ENCODE data around the gene DOC2B. TPM values are rescaled to one million over a fixed set of nuclear protein-coding genes. Genes with fewer than 3 reads are reported as not detected.

Gene DOC2B
- total and polyA plus RNA-seq, 2 experiments from 2014 or later: 0.42 to 3.8 TPM

GRCh38 chr17:172401-172800 lies 9.0 kb downstream of the DOC2B start (continued):
- no peak for TF ChIP-seq CTCF (conservative IDR thresholded peaks at IDR 0.05; ENCODE audit: low read depth in 2 of 2)

GRCh38 chr17:171871-172270 lies 9.6 kb downstream of the DOC2B start:
- DNase-seq (ENCODE audit: low spot score) (no peak), ATAC-seq (no peak)
- Mint-ChIP-seq H3K4me3 (no peak overlapping the region), H3K27ac (no peak overlapping the region), H3K9me3 (no peaks in the 10 kb centered on the region), H3K36me3 (ENCODE audit: low read depth) (no peaks in the 10 kb centered on the region), H3K27me3 (ENCODE audit: insufficient read depth, low read depth, poor library complexity) (peaks cover 3% of the 10 kb centered on the region), H3K4me1 (no peaks in the 10 kb centered on the region)
- Histone ChIP-seq H3K4me3 (no peak overlapping the region), H3K4me2 (no peak overlapping the region), H3K27ac (ENCODE audit: low read depth) (no peak overlapping the region), H4K20me1 (replicated peaks; ENCODE audit: insufficient read depth) (no peaks in the 10 kb centered on the region), H3K27me3 (ENCODE audit: insufficient read depth) (no peaks in the 10 kb centered on the region), H3K4me1 (ENCODE audit: insufficient read depth) (no peaks in the 10 kb centered on the region), H3K36me3 (ENCODE audit: insufficient read depth) (no peaks in the 10 kb centered on the region), H3F3A (replicated peaks; ENCODE audit: low read depth) (no peaks in the 10 kb centered on the region), H3K79me2 (replicated peaks; ENCODE audit: insufficient read depth) (no peaks in the 10 kb centered on the region), H2AFZ (no peak overlapping the region), H3K9me2 (ENCODE audit: insufficient read depth) (no peaks in the 10 kb centered on the region)
- TF ChIP-seq STAT1 (IDR thresholded peaks at IDR 0.05; ENCODE audit: unreplicated experiment): no peak
- no peak for TF ChIP-seq EZH2 (IDR thresholded peaks at IDR 0.05; ENCODE audit: low read depth, unreplicated experiment)
- no peak for TF ChIP-seq ZNF331 (CRISPR knock-in tag; IDR thresholded peaks at IDR 0.05; ENCODE audit: low read depth)
- TF ChIP-seq JUNB (IDR thresholded peaks at IDR 0.05; ENCODE audit: unreplicated experiment): no peak
- no peak for TF ChIP-seq ZNF114 (CRISPR knock-in tag; IDR thresholded peaks at IDR 0.05)
- TF ChIP-seq CTCF (conservative IDR thresholded peaks at IDR 0.05; ENCODE audit: low read depth in 2 of 2): no peak
- TF ChIP-seq CREB1 (CRISPR knock-in tag; IDR thresholded peaks at IDR 0.05; ENCODE audit: low read depth): no peak
- no peak for TF ChIP-seq REST (IDR thresholded peaks at IDR 0.05; ENCODE audit: unreplicated experiment)
- no peak for TF ChIP-seq ZNF462 (CRISPR knock-in tag; IDR thresholded peaks at IDR 0.05)
- TF ChIP-seq ETS1 (IDR thresholded peaks at IDR 0.05): no peak
- no peak for TF ChIP-seq NANOG (IDR thresholded peaks at IDR 0.05; ENCODE audit: borderline replicate concordance)

Data from GM23338 (cell line).